HG03457 (cell line): Measurements from ENCODE around the gene POU3F3.

Source experiments
- ATAC-seq: cut with Tn5 transposase; IDR thresholded peaks from one replicate; pipeline ENCODE4 v1.9.1; 2021; ENCODE audit warnings: moderate number of reproducible peaks; ENCODE audit not compliant: unreplicated experiment

POU3F3 gene

DNA sequence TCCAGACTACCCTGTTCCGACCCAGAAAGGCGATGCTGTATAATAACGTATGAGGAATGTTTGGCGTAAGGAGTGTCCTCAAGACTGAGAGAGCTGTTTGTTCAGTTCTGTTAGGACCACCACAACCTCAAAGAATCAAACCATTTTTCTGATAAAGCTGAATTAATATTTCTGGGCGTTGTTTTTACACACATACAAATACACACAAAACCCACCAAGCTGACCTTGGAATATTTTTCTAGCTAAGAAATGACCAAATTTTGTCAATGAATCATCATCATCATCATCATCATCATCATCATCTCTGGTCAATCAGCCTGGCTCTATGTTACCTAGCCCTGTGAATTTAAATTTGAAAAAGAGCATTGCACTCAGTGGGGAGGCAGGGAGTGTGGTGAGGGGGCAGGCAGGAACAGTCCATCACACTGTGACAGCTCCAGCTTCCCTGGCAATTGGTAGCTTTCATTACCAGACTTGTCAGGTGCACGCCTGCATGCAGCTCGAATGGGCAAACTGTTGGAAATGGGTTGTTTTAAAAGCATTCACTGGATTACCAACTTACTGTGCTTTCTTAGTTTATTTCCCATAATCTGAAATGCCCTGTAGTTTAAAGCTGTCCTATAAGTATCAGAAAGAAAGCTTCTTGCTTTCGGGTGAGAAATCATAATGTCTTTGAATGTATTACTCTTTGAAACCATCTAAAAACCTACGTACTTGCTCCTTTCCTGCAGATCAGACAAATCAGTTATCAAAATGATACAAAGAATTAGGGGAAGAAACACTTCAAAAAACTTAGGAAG, 6.9 kb upstream of the POU3F3 start:
- ATAC-seq: no peak

DNA sequence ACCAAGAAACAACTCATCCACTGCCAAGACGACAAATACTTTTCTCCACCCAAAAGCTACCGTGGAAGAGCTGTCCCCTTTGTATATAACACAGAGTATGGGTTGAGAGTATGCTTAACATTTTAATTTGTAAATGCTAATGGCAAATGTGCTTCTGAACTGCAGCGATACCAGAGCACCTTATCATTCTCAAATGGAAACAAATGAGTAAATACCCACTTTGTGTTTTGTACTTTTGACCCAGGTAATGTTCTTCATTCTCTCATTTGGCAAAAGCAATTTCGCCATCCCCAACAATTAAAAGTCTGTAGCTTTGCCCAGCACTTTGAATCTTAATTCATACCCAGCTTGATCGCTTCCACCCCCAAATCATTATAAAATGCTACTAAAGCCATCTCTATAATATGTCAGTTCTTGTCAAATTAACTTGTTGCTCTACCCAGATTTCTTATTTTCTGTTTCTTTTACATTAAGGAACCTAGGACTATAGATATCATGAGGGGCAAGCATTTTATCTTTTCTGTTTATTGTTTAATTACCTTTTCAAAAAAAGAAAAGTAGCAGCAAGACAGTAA, 6.2 kb upstream of the POU3F3 start:
- no peak for ATAC-seq

DNA sequence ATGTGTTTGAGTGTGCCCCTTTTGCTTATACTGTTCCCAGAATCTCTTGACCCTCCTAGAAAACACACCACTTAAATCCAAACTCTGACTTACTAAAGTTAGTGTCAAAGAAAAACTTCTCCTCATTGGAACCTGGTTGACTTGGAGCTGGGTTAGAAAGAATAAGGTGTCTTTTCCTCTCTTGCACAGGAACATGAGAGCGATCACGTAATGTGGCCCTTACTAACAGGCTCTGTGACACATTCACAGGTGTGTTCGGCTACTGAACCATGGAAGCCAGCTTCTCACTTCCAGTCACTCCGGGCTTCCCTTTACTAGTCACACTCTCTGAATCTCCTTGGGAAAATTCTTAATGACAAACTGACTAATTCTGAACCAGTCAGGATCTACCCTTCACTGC, 5.4 kb upstream of the POU3F3 start:
- no peak for ATAC-seq

- no peak for ATAC-seq
Observed at GRCh38 chr2:104849101-104849500, 4.8 kb upstream of the POU3F3 start.

- ATAC-seq: no peak
Observed at GRCh38 chr2:104849618-104850141, 4.2 kb upstream of the POU3F3 start.

GRCh38 chr2:104850361-104851290, 3.3 kb upstream of the POU3F3 start:
- ATAC-seq: no peak

- no peak for ATAC-seq
Observed at GRCh38 chr2:104851291-104852089, 2.4 kb upstream of the POU3F3 start.

- ATAC-seq: no peak
Observed at GRCh38 chr2:104852090-104852666, 1.7 kb upstream of the POU3F3 start.

DNA sequence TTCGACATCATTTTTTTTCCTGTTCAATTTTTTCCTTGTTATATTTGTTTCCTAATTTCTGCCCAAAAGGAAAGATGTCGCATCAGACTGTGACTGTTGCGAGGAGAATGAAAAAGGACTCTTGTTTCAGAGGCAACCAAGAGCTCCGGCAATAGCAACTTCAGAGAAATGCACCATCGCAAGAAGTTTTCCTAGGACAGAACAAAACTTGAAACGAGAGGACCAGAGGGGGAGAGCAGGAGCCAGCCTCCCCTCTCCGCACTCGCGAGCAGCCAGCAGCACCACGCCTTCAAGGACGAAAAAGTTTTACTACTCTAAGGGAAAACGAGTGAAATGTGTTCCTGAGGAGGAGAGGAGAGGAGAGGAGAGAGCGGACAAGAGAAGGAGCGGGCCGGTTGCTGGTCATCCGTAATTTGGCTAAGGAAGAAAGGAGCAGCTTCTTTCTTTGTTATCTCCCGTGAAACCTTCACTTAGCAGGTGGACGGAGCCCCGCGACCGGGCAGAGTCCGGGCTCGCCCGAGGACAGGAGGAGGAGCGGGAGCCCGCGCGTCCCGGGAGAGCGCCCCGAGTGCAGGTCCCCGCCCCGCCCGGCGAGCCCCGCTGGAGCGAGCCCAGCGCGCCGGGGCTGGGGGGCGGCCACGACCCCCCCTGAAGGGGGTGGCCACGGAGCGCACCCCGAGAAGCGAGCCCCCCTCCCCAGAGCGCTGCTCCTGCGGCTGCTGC, 744 bp downstream of the POU3F3 start:
- no peak for ATAC-seq

DNA sequence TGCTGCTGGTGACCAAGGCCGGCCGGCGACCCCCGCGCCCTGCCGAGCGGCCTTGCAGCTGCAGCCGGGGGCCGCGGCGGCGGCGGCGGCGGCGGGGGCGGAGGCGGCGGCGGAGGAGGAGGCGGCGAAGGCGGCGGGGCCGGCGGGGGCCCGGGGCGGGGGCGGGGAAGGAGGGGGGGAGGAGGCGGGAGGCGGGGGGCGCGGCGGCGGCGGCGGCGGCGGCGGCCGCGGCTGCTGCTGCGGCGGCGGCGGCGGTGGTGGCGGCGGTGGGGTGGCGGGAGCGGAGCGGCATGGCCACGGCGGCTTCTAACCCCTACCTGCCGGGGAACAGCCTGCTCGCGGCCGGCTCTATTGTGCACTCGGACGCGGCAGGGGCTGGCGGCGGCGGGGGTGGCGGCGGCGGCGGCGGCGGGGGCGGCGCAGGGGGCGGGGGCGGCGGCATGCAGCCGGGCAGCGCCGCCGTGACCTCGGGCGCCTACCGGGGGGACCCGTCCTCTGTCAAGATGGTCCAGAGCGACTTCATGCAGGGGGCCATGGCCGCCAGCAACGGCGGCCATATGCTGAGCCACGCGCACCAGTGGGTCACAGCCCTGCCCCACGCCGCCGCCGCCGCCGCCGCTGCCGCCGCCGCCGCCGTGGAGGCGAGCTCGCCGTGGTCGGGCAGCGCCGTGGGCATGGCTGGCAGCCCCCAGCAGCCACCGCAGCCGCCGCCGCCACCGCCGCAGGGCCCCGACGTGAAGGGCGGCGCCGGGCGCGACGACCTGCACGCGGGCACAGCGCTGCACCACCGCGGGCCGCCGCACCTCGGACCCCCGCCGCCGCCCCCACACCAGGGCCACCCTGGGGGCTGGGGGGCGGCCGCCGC, 1.5 kb downstream of the POU3F3 start:
- no peak for ATAC-seq

DNA sequence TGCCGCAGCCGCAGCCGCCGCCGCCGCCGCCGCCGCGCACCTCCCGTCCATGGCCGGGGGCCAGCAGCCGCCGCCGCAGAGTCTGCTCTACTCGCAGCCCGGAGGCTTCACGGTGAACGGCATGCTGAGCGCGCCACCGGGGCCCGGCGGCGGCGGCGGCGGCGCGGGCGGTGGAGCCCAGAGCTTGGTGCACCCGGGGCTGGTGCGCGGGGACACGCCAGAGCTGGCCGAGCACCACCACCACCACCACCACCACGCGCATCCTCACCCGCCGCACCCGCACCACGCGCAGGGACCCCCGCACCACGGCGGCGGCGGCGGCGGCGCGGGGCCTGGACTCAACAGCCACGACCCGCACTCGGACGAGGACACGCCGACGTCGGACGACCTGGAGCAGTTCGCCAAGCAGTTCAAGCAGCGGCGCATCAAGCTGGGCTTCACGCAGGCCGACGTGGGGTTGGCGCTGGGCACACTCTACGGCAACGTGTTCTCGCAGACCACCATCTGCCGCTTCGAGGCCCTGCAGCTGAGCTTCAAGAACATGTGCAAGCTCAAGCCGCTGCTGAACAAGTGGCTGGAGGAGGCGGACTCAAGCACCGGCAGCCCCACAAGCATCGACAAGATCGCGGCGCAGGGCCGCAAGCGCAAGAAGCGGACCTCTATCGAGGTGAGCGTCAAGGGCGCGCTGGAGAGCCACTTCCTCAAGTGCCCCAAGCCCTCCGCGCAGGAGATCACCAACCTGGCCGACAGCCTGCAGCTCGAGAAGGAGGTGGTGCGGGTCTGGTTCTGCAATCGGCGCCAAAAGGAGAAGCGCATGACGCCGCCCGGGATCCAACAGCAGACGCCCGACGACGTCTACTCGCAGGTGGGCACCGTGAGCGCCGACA, 2.4 kb downstream of the POU3F3 start:
- no peak for ATAC-seq

GRCh38 chr2:104856973-104857261, 3.0 kb downstream of the POU3F3 start:
- ATAC-seq: no peak

DNA sequence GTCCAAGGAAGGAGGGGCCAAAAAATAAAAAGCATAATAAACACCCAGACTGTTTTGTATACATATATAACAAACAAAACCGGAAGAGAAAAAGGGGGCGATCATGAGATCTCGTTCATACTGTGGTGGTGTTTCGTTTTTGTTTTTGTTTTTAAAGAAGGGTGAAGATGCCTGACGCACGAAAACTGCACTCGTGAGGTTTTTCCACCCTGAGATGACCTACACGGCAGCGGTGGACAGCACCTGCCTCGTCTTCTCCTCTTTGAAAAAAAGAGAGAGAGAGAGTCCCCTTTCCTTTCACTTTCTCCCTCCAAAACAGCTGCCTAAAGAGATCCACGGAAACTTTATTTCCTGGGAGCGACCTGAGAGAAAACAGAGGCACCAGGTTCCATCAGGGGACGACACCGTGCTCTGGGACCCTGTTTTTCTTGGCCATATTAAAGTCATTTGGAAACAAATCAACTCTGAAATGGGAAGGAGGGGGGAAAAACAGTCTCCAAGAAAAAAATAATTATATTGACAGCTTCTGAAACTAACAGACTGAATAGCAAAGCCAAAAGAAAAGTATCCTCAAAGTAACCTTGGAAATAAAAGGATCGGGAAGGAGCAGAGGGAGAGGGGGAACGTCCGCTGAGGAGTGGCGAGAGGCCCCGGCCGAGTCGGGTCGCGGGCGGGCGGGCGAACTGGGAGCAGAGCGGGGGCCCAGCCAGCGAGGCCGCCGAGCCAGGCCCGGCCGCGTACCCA, 3.5 kb downstream of the POU3F3 start:
- ATAC-seq: no peak

DNA sequence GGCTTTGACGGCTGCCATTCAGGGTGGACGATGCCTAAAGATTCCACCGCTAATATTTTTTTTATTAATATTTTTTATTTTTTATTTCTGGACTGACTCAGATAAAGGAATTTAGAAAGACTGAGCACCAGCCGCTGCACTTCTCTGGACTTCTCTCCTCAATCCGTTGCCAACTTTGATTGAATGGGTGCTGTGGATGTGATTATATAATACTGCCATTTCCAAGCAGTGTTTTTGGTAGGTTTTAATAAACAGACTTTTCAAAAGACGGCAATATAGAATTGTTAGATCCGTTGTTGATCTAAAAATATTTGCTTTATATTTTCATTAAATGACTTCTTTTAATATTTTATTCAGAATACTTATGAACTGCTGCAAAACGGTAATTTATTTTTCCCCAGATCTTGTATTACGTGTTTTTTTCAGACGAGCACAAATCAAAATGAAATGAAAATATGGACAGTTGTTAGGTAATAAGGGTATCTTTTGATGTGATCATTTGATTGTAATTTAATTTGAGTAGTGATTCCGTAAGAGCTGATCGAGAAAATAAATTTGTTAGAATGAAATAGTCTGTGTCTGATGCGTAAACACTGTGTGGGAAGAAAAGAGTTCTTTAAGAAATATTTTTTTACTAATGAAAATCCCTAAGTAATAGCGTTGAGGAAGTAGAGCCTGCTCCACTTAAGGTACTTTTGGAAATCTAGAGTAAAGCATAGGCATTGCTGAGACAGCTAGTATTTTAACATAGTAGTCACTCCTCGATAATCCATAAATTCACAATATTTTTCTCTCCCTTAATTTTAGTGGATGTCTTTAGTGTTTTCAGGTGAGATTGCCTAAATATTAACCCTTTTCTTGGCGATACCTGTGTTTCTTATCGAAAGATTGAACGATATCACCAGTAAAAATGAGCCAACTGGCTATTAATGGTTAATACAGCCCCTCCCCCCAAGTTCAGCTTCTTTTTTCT, 4.4 kb downstream of the POU3F3 start:
- ATAC-seq: no peak

DNA sequence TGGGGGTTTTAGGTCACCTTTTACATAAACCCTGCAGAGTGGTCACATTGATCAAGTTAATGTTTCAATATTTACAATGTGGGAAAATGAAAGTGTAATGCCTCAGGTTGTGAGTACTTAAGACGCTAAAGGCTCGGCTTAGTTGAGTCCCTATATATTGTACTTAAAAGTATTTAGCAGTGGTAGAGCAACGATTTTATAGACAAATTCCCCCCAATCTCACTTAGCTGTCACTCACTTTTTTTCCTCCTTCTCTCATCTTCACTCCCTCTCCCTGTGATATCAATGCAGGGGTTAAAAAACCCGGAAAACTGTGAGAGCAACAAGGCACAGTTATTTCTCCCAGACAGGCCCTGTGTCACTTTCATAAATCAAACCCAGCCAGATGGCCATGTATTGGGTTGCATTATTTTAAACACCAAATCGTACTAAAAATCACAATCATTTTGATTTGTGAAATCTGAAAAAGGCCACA, 5.4 kb downstream of the POU3F3 start:
- ATAC-seq: no peak
